GM18520 (cell line): ENCODE measurements around the gene SF3A1.

Experiments
- ATAC-seq: cut with Tn5 transposase; IDR thresholded peaks from one replicate; pipeline ENCODE4 v1.9.1; 2021; ENCODE audit not compliant: unreplicated experiment

Gene SF3A1

DNA sequence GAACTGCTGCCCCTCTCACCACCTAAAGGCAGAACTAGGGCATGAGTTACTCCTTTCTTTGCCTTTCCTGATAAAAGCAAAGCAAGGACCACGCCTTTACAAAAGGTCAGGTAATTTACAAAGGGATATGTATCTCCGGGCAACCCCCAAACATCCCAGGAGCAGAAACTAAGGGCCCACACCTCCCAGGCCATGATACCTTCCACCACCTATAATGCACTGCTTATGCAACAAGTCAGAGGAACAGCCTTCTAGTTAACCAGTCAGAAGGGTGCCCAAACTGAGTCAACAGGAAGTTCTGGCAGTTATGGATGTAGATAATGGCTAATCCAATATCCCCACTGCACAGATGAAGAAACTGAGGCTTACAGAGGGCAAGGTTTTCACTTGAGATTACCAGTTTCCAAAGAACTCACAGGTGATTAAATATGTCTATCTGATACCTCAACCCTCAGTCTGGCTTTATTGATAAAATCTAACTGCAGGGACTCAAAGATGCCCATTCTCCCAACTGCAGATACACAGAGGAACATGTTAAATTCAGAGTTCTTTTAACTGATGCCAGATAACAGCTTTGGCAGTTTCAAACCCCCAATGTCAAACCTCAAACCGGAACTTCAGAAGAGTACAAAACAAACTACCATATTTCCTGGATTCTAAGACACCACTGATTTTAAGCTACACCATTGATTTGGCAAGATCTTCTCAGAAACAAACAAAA lies 50.6 kb downstream of the SF3A1 start:
- no peak for ATAC-seq

DNA sequence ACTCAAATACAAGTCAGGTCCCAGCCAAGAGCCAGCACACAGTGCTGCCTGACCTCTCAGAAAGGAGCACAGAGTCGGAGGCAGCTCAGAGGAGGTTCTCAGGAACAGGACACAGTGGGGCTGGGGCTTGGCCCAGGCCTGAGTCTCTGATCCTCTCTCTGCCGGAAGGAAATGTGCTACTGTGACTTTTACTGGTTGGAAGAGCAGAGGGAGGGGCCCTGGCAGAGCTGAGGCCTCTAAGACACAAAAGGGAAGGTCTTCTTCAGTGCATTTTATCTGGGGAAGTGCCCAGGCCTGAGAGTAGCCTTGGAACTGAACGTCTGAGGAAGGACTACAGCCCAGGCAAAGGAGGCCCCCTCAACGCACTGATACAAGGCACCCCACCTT lies 51.2 kb downstream of the SF3A1 start:
- ATAC-seq = no peak

DNA sequence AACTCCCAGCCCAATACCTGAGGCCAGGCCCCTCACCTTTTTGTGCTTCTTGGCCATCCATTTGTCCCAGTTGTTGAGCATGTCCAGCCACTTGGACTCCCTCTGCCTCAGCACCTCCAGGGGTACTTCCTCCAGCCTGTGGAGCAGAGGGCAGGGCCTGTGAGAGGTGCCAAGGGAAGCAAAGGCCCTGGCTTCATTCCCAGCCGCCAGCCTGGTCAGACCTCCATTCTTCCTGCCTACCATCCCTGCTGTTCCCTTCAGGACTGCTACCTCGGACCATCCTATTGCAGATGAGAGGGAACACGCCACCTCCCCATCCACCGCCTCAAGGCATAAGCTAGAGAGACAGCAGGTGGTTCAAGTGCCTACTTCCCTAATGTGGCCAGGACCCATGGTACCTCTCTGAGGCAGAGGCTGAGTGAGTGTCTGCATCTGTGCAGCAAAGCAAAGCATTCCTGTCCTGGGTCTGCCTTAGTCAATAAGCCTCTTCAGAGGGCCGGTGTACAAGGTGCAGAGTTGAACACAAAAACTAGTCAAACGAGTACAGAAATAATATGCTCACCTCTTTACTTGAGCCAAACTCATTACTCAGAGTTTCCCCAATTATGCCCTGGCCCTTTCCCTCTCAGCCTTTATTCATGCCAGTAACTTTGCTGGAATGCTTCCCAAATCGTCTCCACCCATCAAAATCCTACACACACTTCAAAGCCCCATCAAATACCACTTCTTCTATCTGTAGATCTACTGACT lies 52.0 kb downstream of the SF3A1 start:
- no peak for ATAC-seq

DNA sequence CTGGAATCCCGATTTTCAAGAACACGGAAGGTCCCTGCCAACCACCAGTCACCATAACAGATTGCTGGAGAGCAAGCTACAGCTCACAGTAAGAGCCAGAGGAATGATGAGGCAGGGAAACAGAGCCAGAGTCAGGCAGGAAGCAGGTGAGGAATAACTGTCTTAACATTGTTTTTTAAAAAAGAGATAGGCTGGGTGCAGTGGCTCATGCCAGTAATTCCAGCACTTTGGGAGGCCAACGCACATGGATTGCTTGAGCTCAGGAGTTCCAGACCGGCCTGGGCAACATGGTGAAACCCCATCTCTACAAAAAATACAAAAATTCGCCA lies 53.9 kb downstream of the SF3A1 start:
- no peak for ATAC-seq

DNA sequence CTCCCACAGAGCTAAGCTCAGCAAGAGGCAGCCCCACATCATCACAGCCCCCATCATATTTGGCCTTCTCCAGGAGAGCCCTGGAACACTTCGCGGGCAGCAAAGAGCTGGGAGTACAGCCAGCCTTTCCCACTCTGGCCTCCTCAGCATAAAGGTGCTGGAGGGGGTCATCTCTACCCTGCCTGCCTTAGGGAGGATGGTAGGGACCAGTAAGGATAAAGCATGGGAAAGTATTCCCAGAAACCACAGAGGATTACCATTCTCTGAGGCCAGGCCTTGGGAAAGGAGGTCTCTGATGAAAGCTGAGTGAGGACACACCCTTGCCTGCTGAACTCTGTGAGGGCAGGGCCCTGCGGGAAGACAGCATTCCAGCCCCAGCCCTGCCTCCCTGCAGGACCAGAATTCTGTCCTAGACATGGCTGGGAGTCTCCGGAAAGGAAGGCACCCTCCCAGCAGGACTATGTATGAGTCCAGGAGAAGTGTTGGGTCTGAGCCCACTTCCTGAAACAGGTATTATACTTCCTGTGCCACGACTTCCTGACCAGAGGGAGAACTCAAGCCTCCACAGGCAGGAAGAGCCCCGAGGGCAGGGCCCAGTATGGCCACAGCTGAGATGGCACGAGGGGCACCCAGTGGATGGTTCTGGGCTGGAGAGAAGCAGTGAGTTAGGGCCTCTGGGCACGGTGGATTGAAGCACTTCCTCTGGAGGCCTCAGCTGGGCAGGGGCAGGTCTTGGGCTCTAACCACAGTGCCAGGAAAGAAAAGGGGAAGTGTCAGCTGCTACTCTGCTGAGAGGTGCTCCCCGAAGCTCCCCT lies 54.5 kb downstream of the SF3A1 start:
- no peak for ATAC-seq

DNA sequence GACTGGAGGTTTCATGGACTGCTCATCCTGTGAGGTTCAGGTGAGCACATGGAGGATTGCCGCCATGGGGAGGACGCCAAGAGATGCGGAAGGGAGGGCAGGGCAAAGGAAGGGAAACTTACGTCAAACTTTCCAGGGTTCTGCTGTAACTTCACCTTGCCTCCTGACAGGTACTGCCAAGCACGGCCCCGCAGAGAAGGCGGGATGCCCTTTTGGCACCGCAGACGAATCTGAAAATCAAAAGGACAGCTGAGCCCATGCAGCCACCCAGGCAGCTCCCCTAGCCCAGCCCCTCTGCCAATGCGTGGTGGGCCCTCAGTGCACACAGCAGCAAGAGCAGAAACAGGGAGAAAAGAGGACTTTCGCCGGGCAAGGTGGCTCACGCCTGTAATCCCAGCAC lies 57.4 kb downstream of the SF3A1 start:
- ATAC-seq = no peak

DNA sequence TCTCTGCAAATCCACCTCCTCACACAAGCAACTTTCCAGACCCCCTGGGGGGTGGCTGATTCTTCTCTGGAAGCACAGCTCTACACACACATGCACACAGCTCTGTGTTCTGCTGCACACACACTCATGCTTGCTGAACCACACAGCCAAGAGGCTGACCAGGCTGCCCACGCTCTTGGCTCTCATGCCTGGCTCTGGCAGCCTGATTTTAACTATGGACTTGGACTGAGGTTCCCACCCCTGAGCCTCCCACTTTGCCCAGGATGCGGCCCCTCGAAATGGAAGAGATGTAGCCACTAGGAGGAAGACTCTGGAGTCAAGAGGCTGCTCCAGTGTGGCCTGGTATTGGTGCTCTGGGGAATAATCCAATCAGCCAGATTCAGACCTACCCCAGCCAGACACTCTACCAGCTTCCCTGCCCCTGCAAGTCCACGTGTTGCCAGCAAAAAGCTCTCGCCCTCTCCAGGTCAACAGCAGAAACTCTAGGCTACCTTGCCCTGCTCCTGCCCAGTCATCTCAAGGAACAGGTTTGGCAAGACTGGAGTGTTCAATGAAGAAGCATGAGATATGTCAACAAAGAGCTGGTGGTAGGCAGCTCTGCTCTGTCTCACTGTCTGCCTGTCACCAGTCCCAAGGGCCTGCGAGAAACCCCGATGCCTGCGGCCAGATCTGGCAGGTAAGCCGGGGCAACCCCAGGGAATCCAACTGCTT lies 58.5 kb downstream of the SF3A1 start:
- no peak for ATAC-seq

DNA sequence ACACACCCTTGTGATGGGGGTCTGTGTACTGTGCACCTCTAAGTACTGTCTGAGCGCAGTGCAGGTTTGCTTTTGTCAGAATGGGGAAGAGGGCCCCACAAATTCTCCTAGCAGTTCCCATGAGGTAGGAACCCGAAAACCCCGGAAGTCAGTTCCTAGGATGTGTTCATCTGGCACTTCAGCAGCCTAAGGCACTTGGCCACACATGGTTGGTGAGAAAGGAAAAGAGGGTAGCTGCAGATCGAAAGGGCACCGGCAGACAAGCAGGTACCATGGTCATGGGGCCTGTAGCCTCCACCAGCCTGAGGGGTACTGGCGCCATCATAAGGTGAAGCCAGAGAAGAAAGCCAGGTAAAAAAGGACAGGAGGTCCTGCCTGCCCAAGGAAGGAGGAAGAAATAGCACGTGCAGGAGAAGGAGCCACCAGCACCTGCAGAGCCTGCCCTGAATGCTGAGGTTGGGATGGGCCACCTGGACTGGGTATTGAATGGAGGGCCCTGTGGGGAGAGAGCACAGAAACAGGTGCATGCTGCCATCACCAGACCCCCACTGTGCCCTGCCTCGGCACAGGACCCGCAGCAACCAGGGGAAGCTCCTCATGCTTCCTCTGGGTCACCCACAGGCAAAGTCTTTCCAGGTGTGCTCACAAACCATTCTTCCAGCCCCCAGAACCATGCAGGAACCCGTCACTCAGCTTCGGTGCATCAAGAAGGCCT lies 59.3 kb downstream of the SF3A1 start:
- ATAC-seq = no peak

DNA sequence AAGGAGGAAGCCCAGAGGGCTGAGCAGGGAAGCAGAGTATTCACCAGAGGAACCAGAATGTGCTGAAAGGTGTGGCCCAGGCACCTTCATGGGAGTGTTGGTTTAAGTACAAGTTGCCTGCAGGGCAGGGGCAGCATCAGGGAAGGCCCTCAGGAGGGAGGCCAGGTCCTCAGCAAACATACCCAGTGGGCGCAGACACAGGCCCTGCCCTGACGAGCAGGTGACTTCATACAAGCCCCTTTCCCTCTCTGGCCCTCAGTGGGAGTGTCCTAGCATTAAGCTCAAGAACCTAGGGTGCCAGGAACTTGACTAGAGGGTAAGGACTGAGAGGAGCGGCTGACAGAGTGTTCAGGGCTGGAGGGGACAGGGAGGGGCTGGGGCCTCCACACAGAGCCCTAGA lies 59.9 kb downstream of the SF3A1 start:
- ATAC-seq = no peak

DNA sequence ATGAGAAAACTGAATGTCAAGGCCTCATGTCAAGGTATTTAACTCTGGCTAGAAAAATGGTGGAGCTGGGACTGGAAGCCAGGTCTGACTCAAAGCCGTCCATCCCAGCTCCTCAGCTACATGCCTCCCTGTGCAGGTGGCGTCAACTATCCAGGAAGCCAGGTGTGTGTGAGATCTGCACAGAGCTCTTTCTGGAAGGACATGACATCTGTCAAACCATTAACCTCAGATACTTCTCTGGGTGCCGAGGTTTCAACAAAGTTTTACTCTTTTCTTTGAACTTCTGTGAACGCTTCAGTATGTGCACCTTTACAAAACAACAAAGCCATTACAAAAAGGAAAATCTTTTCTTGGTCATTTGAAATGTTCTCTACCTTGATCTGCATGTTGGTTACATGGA lies 60.4 kb downstream of the SF3A1 start:
- ATAC-seq = no peak

DNA sequence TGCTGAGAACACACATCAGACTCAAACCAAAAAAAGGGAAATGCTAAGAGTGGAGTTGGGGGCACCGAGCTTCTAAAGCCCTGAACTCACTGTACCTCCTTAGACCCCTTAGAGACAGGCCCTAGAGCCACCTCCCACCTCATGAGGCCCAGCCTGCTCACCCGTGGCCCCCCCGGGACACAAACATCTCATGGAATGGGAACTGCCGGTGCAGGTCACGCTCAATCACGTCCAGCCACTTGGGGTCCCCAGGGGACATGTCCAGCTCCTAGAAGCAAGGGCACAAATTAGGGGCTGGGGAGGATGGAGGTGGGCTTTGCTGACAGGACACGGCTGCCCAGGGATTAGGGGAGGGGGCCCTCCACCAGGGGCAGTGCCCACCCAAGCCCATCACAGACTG lies 61.1 kb downstream of the SF3A1 start:
- ATAC-seq = no peak

DNA sequence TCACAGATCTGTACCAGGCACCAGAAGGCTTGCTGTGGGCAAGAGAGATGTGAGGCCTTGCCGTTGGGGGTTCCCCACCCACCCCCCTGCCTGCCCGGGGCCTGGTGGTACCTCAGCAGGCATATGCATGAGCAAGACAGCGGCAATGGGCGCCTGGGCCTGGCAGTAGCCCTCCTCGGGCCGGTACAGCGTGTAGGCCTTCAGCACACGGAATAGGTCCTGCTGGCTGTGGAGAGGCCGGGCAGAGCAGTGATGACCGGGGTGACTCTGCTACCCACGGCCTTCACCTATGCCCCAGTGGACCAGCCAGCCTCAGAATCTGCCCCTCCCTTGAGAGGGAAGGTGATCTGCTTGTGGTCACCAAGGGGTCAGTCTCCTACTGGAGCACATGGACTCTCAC lies 61.9 kb downstream of the SF3A1 start:
- no peak for ATAC-seq

DNA sequence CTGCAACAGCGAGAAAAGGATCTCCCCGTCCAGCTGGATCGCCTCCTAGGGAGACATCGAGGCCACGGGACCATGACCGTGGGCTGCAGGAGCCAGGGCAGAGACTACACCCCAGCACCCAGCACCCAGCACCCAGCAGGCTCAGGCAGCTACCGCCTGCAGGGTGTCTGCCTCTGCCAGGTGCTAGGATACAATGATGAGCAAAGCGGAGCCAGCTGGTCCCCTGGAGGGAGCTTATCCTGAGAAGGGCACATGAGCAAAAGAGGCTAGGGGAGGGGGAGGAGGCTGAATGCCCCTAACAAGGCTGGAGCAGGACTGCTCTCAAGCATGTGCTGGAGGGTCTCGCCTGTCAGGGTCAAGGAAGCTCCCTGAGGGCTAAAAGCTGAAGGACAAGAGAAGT lies 62.6 kb downstream of the SF3A1 start:
- no peak for ATAC-seq

DNA sequence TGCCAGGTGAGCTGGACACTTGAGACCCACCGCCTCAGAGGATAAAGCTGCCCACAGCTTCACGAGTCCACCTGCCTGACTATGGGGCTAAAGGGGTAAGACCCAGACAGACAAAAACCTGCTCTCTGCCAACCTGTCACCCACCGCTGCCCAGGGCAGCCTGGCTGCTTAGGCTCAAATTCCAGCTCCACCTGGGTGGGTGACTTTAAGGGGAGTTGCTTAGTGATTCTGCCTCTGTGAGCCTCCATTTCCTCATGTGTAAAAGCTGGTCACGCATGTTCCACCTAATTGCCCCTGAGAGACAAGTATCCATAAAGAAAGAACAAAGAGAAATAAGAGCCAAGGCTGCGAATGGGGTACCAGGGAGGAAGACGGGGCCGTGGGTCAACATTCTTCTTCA lies 63.7 kb downstream of the SF3A1 start:
- no peak for ATAC-seq

DNA sequence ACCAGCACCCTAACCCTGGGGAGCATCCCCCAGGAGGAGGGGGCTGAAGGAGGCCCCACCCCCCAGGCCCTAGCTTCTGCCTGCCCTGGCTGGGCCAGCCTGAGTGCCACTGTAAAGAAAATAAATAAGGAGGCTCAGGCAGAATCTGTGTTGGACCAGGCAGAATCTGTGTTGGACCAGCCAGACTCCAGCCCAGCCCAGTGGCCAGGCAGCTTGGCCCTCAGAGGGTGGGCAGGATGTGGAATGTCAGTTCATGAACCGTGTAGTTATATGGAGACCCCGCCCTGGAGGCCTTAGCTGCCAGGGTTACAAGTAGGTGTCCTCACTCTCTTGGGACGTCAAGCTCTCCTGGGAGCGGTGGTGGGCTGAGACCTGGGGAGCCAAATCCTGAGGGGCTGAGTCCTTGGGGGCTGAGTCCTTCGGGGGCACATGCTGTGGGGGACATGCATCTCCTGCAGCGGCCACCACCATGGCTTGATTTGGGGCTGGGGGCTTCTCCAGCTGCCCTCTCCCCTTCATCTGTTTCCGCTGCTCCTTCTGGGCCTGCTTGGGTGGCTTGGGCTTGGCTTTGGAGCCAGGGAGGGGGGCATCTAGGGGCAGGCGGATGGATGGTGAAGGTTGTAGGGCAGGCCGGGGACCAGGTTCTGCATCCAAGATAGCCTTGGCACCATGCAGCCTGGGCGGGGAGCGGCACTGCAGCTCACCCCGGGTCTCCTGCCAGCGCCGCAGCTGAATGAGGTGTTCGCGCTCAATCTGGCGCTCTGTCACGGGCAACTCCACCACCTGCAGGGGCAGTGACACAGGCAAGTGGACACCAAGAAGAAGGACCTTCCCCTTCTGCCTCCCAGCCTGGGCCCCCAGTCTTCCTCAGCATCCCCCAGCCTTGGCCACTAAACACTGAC lies 64.4 kb downstream of the SF3A1 start:
- ATAC-seq = no peak

DNA sequence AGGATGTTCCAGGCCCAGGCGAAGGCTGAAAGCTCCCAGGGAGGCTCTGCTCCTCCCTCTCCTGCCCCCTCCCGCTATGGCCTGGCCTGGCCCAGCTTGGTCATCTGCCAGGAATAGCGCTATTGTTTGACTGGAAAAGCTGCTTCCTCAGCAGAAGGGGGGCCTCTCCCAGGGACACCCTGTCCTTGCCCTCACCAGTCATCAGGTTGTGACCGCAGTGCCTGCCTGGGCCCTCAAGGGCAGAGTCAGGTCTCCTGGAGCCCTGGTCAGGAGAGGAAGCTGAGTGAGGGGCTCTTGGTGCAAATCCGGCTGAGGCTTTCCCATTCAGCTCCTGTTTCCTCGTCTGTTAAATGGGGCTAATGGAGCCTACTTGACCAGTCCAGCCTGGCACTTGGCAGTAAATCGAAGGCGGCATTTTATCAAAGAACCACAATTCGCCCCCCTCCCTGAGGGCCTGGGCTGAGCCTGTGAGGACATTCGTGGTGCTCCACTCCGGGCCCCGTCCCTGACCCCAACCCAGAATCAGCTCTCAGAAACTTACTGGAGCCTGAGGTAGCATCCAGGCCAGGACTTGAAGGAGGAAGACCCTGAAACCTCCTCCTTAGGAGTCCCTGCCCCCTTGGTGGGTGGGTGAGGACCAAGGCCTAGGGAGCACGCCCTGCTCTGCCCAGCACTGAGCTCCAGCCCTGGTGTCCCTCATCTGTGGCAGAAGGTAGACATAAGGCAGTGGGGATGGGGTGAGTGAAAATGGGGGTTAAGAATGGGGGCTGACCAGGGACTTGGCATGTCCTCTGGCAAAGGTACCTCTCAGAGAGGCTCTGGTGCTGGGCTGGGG lies 65.4 kb downstream of the SF3A1 start:
- ATAC-seq = no peak

DNA sequence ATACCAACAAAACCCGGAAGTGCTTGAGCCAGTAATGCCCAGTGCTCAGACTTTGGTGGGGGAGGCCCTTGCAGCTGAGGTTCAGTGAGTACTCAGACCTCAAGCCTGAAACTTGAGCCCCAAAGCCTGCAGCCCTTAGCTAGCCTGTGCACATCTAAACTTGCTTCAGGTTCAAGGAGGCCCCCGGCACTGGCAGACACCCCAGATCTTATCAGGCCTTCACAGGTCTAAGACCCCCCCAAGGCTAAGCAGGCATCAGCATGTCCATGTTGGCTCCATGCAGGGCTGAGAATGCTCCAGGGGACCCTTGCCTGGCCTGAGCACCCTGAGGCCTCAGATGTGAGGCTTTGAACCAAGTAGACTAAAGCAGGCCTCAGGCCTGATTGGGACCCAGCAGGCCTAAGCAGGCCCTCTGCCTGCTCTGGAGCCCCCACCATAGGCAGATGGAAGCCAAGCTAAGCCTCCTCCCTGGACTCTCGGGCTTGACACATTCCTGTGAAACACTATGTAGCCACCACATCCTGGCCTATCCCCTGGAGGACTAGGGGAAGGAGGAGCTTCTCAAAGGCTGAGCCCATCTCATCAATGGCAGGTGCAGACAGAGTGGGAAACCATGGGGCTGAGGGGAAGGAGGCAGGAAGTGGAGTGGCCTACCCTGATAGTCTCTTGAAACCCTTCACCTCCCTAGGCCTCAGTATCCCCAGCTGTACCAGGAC lies 66.2 kb downstream of the SF3A1 start:
- ATAC-seq = no peak

DNA sequence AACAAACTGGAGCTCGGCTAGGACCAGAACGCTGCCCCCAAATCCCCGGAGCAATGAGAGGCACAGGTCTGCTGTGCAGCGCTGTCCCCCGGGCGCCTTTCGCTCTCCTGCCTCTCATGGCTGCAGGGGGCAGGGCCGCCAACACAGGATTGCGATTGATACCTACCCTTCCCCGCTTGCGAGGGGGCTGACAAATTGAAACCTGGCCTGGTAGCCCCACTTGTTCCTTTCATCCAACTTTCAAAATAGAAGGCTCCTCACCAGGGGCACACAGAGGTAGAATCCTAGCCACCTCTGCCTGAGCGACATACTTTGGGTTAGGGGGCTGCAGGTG lies 66.7 kb downstream of the SF3A1 start:
- no peak for ATAC-seq
